ENCODE measurements around the gene ATP2C2.

- TF ChIP-seq POLR2A (IDR thresholded peaks at IDR 0.05; ENCODE audit: low read depth, low read length) = no peak
- no peak for TF ChIP-seq POLR2AphosphoS5 (IDR thresholded peaks at IDR 0.05; ENCODE audit: low read depth, low read length)
- TF ChIP-seq TAF1 (IDR thresholded peaks at IDR 0.05; ENCODE audit: low read depth, low read length) = no peak
Measured at GRCh38 chr16:84436196-84436595, 67.9 kb downstream of the ATP2C2 start.
